HEK293T (cell line): ENCODE data around the gene CDH16.

ENCODE experiments used
- BHLHE40 ChIP-seq: fragments of 450-650 bp; IDR thresholded peaks from 2 replicates; pipeline ENCODE4 v1.6.1; 2016; ENCODE audit warnings: mild to moderate bottlenecking, moderate library complexity, borderline replicate concordance
- CTBP1 ChIP-seq: fragments of 450-650 bp; IDR thresholded peaks from 2 replicates; pipeline ENCODE4 v1.6.1; 2016; ENCODE audit warnings: borderline replicate concordance
- ELF4 ChIP-seq: fragments of 450-650 bp; IDR thresholded peaks from 2 replicates; pipeline ENCODE4 v1.6.1; 2017; ENCODE audit warnings: antibody characterized with exemption
- FOXA1 ChIP-seq: fragments of 450-650 bp; IDR thresholded peaks from 2 replicates; pipeline ENCODE4 v1.6.1; 2016; ENCODE audit warnings: mild to moderate bottlenecking
- FOXM1 ChIP-seq: fragments of 450-650 bp; IDR thresholded peaks from 2 replicates; pipeline ENCODE4 v1.6.1; 2017; ENCODE audit warnings: mild to moderate bottlenecking, borderline replicate concordance
- HDGF ChIP-seq: fragments of 450-650 bp; IDR thresholded peaks from 2 replicates; pipeline ENCODE4 v1.6.1; 2017; ENCODE audit warnings: antibody characterized with exemption, borderline replicate concordance
- L3MBTL2 ChIP-seq: fragments of 450-650 bp; conservative IDR thresholded peaks from 2 replicates; pipeline ENCODE4 v1.6.1; 2016; ENCODE audit warnings: mild to moderate bottlenecking
- LEF1 ChIP-seq: fragments of 450-650 bp; IDR thresholded peaks from 2 replicates; pipeline ENCODE4 v1.6.1; 2017; ENCODE audit warnings: mild to moderate bottlenecking, borderline replicate concordance
- NFRKB ChIP-seq: fragments of 450-650 bp; IDR thresholded peaks from 2 replicates; pipeline ENCODE4 v1.6.1; 2016; ENCODE audit warnings: mild to moderate bottlenecking, moderate library complexity
- SP1 ChIP-seq: fragments of 450-650 bp; IDR thresholded peaks from 2 replicates; pipeline ENCODE4 v1.6.1; 2017
- SUZ12 ChIP-seq: fragments of 450-650 bp; IDR thresholded peaks from 2 replicates; pipeline ENCODE4 v1.6.1; 2016; ENCODE audit warnings: mild to moderate bottlenecking
- TARDBP ChIP-seq: fragments of 450-650 bp; IDR thresholded peaks from 2 replicates; pipeline ENCODE4 v1.6.1; 2016
- ZNF384 ChIP-seq: fragments of 450-650 bp; IDR thresholded peaks from 2 replicates; pipeline ENCODE4 v1.6.1; 2016
- TF ChIP-seq, protein P1 (sequence below): fragments of 450-650 bp; IDR thresholded peaks from 2 replicates; pipeline ENCODE4 v1.6.1; 2016

DNA sequence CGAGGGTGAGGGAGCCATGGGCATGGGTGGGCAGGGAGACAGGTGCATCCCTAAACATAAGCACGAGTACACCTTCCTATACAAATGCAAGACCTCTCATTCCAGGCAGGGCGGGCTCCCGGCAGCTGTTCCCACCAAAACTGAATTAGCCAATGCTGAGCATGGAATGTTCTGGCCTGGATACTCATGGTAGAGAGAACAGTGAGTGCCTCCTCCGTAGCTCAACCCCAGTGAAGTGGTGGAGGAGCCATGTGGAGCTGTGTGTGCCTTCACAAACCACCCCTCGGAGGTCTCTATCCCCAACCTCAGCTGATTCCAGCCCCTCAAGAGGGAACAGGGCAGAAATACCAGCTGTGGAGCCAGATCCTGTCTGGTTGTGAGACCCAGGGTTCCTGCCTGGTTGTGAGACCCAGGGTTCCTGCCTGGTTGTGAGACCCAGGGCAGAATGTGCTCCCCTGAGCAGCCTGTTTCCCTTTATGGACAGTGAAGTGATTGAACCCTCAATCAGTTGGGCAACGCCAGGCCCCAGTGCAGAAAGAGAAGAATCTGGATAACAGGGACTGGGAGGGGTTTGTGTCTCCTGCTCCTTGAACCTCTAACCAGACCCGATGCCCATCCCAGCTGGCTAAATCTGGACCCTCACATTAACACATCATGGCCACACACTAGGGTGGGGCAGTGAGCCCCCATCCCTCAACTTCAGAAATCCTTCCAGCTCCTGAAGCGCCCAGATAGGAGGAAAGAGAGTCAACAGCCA lies 2.4 kb upstream of the CDH16 start:
- TF ChIP-seq FOXA1 (no peak), TARDBP (no peak), NFRKB (no peak), BHLHE40 (no peak), SP1 (no peak), ELF4 (no peak), FOXM1 (no peak), HDGF (no peak), SUZ12 (no peak), ZNF384 (no peak), CTBP1 (no peak), LEF1 (no peak), L3MBTL2 (no peak)
- TF ChIP-seq, protein P1, sequence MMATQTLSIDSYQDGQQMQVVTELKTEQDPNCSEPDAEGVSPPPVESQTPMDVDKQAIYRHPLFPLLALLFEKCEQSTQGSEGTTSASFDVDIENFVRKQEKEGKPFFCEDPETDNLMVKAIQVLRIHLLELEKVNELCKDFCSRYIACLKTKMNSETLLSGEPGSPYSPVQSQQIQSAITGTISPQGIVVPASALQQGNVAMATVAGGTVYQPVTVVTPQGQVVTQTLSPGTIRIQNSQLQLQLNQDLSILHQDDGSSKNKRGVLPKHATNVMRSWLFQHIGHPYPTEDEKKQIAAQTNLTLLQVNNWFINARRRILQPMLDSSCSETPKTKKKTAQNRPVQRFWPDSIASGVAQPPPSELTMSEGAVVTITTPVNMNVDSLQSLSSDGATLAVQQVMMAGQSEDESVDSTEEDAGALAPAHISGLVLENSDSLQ, result no peak
